ENCODE results near the gene SPATA2L. TPM values are rescaled to one million over a fixed set of nuclear protein-coding genes. Genes with fewer than 3 reads are reported as not detected.
"Not testable (repeated sequence)": the region's sequence is repeated elsewhere in the genome, so short reads cannot be mapped to it uniquely, and the experiment has no call there.

SPATA2L gene
- total RNA-seq, 1 donor from 2014 or later: 39.3 TPM

GRCh38 chr16:89707695-89708094, 6.2 kb upstream of the SPATA2L start:
- no peak for TF ChIP-seq CTCF (conservative IDR thresholded peaks at IDR 0.05; ENCODE audit: low read depth, low read length)
- H3K4me3 ChIP-seq (ENCODE audit: low read depth, low read length): no peak overlapping the region
- no peak for DNase-seq (ENCODE audit: low read depth)

DNA sequence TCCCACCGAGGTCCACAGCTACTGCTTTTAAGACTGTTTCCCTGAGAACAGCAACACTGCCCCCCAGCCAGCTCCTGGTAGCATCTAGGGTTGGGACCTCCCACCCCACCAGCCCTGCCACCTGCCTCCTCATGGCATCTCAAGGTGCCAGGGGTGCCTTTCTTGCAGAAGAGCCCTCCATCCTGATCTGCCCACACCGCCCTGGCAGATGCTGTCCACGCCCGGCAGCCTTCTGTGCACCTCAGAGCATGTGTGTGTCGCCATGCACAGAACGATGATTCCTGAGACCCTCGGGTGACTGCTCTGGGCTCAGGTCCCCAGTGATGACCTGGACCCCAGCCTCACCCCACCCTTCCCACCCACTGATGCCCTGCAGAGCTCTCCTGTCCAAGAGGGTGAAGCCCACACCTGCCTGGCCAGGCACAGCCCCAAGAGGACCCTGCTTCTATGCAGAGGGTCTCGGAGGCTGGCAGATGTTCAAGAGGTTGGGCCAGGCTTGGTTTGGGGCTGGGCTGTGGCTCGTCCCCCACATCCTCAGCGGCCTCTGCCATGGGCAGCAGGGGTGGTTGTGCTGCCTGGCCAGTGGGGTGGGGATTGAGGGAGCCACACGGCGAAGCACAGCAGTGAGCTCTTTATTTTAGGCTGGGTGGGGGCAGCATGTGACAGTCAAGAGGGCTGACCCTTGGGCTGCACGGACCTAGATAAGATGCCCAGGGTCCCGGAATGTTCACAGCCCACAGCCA, 5.2 kb upstream of the SPATA2L start:
- no peak for DNase-seq (ENCODE audit: low read depth)
- no peak overlapping the region for H3K4me3 ChIP-seq (ENCODE audit: low read depth, low read length)
- no peak for TF ChIP-seq CTCF (conservative IDR thresholded peaks at IDR 0.05; ENCODE audit: low read depth, low read length)

GRCh38 chr16:89705006-89705405, 3.5 kb upstream of the SPATA2L start:
- TF ChIP-seq CTCF (conservative IDR thresholded peaks at IDR 0.05; ENCODE audit: low read depth, low read length): no peak
- no peak for DNase-seq (ENCODE audit: low read depth)
- H3K4me3 ChIP-seq (ENCODE audit: low read depth, low read length): no peak overlapping the region

- TF ChIP-seq CTCF (conservative IDR thresholded peaks at IDR 0.05; ENCODE audit: low read depth, low read length): no peak
- DNase-seq (ENCODE audit: low read depth): no peak
- H3K4me3 ChIP-seq (ENCODE audit: low read depth, low read length): no peak overlapping the region
Measured at GRCh38 chr16:89704281-89704680, 2.8 kb upstream of the SPATA2L start.

DNA sequence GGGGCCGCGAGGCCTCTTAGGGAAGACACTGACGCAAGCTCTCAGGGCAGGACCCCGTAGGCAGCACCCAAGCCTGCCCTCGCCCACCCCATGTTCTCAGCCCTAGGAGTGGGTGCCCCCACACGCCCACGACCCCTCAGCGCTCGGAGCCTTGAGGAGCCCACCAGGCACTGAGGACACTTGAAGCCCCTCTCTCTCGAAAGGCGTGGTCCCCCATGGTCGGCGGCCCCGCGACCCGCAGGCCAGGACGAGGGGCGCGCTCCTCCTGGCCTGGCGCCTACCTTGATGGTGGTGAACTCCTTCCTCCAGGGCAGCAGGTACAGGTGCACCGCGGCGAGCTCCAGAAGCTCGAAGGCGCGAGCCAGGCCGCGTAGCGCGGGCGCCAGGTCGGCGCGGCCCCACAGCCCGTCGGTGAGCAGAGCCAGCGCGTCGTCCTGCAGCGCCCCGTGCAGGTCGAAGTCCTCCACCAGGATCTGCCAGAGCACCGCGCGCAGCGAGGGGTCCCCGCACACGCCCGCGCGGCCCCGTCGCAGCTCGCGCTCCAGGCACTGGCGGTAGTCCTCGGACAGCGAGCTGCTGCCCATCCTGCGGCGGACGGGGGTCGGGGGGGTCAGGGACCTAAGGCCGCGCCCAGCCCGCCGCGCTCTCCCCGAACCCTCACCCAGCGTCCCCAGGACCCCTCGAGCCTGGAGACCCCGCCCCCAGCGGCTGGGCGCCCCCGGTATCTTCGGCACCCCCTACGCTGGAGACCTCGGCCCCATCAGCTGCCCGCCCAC, 668 bp downstream of the SPATA2L start:
- peak overlapping the region; percentile 73 for H3K4me3 ChIP-seq (ENCODE audit: low read depth, low read length)
- no peak for DNase-seq (ENCODE audit: low read depth)
- TF ChIP-seq CTCF (conservative IDR thresholded peaks at IDR 0.05; ENCODE audit: low read depth, low read length): peak; percentile 30

GRCh38 chr16:89700100-89700648, 1.3 kb downstream of the SPATA2L start:
- TF ChIP-seq CTCF (conservative IDR thresholded peaks at IDR 0.05; ENCODE audit: low read depth, low read length): peak; percentile 67
- H3K4me3 ChIP-seq (ENCODE audit: low read depth, low read length): peak overlapping the region; percentile 73
- DNase-seq (ENCODE audit: low read depth): peak; percentile 68

- peak overlapping the region; percentile 31 for H3K4me3 ChIP-seq (ENCODE audit: low read depth, low read length)
- not testable (repeated sequence) for DNase-seq (ENCODE audit: low read depth)
Measured at GRCh38 chr16:89699629-89700099, 1.8 kb downstream of the SPATA2L start.

- not testable (repeated sequence) for H3K4me3 ChIP-seq (ENCODE audit: low read depth, low read length); DNase-seq (ENCODE audit: low read depth)
Measured at GRCh38 chr16:89698717-89699116, 2.8 kb downstream of the SPATA2L start.

All from epithelial cell of proximal tubule (primary cell).